Renal pelvis (tissue), 4 donors: ENCODE results near the gene LINGO3. TPM values are rescaled to one million over a fixed set of nuclear protein-coding genes. Genes with fewer than 3 reads are reported as not detected.

Experiments
- DNase-seq: peaks from one replicate; pipeline ENCODE4 v3.0.0-alpha.2; 2013
- polyA plus RNA-seq, 3 donors: library from polyadenylated mRNA; unstranded; fragments of 120-200 nt; gene quantifications; one replicate each; pipeline ENCODE4 v1.2.1, GENCODE V29; 2013; ENCODE audit not compliant: insufficient read length in 3 of 3

The LINGO3 gene
- polyA plus RNA-seq, 3 donors = 0.09 TPM; not detected in 2

DNA sequence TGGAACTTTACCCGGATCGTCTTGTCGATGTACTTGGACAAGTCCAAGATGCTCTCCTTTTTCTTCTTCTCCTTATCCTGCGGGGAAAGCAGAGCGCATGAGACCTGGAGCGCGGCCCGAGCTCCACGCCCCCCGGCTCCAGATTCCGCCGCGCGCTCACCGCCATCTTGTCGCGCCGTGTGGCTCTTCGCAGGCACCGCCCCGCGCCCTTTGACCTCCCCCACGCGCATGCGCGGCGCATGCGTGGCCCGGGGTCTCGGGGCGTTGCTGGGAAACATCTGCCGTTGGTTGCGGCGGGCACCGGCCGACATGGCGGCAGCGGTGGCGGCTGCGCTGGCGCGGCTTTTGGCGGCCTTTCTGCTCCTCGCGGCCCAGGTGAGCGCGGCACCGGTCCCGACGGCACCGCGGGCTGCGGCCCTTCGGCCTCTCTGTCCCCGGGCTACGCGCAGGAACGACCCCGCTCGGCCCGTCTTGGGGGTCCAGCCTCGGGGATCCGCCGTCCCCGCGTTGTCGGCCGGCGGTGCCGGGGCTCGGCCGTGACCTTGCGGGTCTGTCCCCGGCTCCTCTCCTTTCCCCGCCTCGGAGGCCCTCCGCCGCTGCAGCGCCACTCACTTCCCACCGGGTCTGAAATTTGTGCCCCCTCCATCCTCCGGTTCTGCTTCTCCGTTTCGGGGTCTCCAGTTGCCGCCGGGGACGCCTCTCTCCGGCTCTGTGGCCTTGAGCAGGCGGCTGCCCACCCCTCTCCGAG lies 20.6 kb upstream of the LINGO3 start, which contains the start of the genes LSM7 and SPPL2B:
LSM7 (minus strand) TSS at position 186 of the 748 bp plus-strand sequence; CDS start at position 166, 20 bp downstream.
SPPL2B (plus strand) TSS at position 284 of the 748 bp plus-strand sequence; CDS start at position 310, 26 bp downstream.
- peak; percentile 91 for DNase-seq

DNA sequence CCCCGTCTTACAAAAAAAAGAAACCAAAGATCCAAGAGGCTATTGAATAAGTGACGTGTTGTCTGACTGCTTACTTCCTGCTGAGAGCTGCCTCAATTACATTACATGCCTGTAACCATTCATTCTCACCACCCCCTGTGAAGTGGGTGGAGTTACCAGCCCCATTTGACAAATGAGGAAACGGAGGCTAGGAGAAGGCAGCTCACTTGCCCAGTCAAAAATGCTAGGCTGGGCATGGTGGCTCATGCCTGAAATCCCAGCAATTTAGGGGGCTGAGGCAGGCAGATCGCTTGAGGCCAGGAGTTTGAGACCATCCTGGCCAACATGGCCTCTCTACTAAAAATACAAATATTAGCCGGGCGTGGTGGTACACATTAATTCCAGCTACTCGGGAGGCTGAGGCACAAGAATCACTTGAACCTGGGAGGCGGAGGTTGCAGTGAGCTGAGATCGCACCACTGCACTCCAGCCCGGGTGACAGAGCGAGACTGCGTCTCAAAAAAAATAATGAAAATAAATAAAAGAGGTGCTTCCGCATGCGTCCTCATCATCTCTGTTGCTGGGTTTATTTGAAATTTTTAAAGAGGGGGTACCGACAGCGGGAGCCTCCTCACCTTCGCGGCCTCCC lies 19.9 kb upstream of the LINGO3 start:
- no peak for DNase-seq

GRCh38 chr19:2326699-2327360 lies 18.9 kb upstream of the LINGO3 start:
- no peak for DNase-seq

DNA sequence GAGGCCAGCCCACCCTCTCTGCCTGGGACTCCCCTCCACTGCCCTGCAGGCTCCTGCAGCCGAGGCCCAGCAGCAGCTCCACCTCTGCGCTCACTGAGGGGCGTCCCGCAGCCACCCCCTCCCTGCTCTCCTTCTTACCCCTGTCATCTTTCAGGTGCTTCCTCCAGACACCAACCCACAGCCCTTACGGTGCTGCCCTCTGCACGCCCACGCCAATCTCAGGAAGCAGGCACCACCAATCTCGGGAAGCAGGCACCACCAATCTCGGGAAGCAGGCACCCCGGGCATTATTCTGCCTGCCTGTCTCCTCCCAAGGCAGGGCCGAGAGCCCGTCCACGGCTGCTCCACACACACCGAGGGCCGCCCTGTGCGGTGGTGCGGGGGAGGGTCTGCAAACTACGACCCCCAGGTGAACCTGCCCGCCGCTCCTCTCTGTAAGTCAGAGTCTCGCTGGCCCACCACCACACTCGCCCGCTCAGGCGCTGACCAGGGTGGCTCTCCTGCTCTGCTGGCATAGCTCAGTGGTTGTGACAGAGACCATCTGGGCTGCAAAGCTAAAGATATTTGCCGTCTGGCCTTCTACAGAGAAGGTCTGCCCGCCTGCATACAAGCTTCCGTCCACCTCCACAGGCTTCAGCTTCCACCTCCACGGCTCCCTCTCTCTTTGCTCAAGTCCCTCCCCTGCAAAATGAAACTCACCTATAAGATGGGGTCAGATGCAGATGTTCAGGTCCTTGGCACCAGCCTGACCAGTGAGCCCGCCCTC lies 17.5 kb upstream of the LINGO3 start:
- no peak for DNase-seq

- DNase-seq = no peak
Measured at GRCh38 chr19:2324220-2324948, 16.4 kb upstream of the LINGO3 start.

GRCh38 chr19:2323707-2324106 lies 15.8 kb upstream of the LINGO3 start:
- no peak for DNase-seq

GRCh38 chr19:2321565-2322283 lies 13.8 kb upstream of the LINGO3 start:
- no peak for DNase-seq

GRCh38 chr19:2320939-2321338 lies 13.0 kb upstream of the LINGO3 start:
- no peak for DNase-seq

DNA sequence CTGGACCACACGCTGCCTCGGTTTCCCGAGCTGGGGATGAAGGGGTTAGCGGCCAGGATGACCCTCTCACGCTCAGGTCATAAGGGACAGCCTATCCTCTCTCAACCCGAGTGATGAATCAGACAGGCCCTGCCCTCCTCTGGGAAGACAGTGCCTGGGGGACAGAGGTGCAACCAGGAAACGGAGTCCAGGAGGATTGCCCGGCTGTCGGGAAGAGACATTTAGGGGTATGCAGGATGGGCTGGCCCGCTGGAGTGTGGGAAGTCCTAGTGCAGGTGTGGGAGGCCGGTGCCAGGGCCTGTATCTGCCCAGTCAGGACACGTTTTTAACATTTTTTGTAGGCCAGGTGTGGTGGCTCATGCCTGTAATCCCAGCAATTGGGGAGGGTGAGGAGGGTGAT lies 12.1 kb upstream of the LINGO3 start:
- no peak for DNase-seq

DNA sequence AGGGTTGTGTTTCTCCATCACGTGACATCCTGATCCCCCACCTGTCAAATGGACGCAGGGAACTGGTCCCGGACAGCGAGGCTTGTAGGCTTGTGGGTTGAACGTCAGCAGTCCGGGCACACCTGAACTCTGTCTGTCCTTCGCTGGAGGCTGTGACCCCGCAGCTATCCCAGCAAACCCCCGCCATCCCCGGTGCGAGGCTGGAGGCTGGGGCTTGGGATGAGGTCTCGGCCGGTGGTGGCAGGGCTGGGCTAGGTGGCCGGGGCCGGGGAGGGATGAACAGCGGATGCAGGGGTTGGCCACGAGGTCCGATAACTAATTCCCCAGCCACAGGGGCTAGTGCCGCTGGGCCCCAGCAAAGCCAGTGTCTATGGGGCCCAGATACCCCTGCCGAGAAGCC lies 11.6 kb upstream of the LINGO3 start:
- DNase-seq = no peak

DNA sequence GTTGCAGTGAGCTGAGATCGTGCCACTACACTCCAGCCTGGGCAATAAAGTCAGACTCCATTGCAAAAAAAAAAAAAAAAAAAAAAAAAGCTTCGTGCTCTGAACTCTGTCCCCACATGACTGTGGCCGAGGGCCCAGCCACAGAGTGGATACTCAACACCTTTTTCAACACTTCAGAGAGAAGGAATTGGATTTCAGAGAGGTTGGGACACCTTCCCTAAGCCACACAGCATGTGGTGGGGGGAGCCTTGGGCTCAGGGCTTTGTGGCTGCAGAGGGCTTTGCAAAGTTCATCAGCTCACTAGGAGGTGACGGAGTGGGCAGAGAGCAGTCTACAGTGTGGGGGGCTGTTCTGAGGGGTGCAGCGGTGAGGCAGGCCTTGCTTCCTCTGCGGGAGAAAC lies 11.0 kb upstream of the LINGO3 start:
- no peak for DNase-seq

GRCh38 chr19:2317756-2318155 lies 9.8 kb upstream of the LINGO3 start:
- no peak for DNase-seq

DNA sequence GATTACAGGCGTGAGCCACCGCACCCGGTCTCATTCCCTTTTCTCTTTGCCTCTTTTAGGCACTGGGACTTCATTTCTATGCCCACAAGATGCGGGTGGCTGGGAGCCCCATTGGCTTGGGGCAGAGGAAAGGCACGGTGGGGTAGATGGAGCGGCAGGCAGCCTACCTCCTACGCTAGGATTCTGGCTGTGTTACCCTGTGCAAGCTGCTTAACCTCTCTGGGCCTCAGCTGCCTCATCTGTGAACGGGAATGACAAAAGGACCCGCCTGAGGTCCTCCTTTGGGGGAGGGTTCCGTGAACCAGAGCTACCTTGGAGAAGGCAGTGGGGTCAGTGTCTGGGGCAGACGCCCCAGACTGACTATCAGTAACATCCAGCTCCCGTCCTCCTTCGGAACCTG lies 9.3 kb upstream of the LINGO3 start:
- DNase-seq = no peak

DNA sequence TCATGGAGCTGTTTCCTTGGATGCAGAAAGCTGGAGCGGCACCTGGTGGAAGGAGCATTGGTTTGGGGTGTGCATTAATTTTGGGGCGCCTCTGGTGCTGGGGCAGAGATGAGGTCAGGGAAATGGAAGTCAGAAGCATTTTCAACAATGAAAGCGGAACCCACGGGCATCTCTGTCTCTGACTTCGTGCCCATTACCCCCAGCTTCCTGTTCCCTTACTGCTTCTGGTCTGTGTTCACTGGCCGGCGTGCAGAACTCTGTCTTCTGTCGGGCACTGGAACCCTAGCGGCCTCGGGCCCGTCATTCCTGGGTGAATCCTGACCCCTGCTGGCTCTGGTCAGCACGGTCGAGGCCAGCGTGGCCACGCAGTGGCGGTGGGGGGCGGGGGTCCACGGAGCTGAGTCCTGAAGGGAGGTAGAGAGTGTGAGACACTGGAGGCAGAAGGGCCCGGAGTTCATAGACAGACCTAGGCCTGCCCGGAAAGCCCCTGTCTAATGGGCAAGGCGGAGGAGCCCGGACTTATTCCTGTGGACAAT lies 7.9 kb upstream of the LINGO3 start:
- DNase-seq = no peak

- DNase-seq = no peak
Measured at GRCh38 chr19:2315121-2315817, 7.3 kb upstream of the LINGO3 start.

DNA sequence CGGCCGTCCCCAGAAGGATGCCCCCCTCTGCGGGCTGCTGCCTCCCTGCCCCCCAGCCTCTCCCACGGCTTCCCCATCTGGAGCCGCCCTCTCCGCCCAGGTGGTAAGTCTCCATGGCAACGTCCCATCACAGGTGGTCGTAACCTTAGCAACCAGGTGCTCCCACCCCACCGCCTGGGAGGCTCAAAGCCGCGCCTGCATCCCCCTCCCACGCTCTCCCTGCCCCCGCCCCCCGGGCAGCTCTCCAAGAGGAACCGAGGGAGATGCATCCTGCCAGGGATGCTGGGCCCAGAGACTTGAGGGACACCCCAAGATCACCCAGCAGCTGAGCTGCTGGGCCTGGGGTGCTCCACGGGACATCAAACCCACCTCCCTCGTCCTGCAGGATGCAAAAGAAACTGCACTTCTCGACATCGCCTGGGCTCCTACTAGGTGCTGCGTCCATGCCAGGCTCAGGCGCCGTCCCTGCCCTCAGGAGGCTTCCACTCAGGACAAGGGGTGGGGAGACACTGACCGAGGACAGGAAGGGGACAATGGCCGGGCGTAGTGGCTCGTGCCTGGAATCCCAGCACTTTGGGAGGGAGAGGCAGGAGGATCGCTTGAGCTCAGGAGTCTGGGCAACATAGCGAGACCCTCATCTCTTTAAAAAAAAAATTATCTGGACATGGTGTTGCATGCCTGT lies 5.0 kb upstream of the LINGO3 start:
- DNase-seq = no peak

DNA sequence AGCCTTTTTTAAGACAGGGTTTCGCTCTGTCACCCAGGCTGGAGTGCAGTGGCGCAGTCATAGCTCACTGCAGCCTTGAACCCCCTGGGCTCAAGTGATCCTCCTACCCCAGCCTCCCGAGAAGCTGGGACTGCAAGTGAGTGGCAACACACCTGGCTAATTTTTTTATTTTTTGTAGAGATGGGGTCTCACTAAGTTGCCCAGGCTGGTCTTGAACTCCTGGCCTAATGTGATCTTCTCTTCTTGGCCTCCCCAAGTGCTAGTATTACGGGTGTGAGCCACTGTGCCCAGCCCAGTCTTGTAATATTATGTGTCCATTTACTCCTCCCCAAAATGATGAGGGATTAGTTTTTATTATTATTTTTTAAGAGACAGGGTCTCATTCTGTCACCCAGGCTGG lies 3.1 kb upstream of the LINGO3 start:
- no peak for DNase-seq

DNA sequence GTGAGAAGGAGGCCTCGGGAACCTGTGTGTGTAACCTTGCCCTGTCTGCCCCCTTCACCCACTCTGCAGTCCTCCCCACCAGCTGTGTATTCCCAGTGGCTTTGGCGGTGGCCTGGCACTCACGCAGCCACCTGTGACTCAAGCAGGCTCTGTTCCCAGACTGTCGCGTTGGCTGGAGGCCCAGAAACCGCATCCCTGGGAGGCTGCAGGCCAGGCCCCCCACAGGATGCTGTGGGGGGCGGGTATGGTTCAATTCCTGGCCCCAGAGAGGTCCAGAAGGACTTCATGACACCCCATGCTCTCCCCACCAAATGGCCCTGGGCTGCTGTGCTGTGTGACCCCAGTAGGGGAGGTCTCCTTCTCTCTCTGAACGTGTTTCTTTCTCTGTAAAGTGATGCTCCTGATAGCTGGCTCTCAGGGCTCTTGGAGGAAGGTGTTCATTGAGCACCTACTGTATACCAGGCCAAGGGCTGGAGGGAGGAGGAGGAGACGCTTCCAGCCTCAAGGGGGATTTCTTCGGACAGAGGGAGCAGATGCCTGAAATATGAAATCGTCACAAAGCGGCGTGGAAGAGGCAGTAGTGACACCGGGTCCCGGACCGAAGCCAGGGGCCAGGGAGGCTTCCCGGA lies 1.9 kb upstream of the LINGO3 start:
- DNase-seq = no peak

- DNase-seq = no peak
Measured at GRCh38 chr19:2307518-2308012, 389 bp downstream of the LINGO3 start.
